Rectal smooth muscle tissue (tissue), 1 donor: ENCODE measurements around the gene STX17.

Source experiments
- H3K27ac ChIP-seq: one replicate; pipeline ENCODE4 v1.7.0; 2013; ENCODE audit warnings: low read depth, low read length, inconsistent platforms
- H3K27me3 ChIP-seq: one replicate; pipeline ENCODE4 v1.7.0; 2013; ENCODE audit warnings: low read length; ENCODE audit not compliant: control insufficient read depth, insufficient read depth
- H3K36me3 ChIP-seq: one replicate; pipeline ENCODE4 v1.7.0; 2013; ENCODE audit warnings: low read length; ENCODE audit not compliant: control insufficient read depth, insufficient read depth
- H3K4me1 ChIP-seq: one replicate; pipeline ENCODE4 v1.7.0; 2013; ENCODE audit warnings: low read length; ENCODE audit not compliant: control insufficient read depth, insufficient read depth
- H3K4me3 ChIP-seq: one replicate; pipeline ENCODE4 v1.7.0; 2013; ENCODE audit warnings: low read length
- H3K9ac ChIP-seq: one replicate; pipeline ENCODE4 v1.7.0; 2013; ENCODE audit warnings: low read length

The STX17 gene

DNA sequence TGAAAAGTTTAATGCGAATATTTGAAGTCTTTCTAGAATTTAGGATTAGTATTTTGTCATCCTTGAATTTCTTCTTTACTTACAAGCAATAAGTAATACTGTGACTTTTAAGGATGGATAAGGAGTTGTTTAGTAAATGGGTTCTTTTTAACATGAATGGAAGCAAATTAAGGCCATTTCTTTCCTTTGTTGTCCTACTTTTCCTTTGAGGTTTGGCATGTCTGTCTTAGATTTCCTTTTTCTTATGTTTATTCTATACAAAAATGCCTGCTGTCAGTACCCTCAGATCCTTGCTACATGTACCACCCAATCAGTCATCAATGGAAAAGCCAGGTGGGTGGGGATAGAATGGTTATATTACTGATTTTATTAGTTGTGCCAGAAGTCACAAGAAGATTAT is 10.2 kb downstream of the STX17 start:
- Histone ChIP-seq H3K36me3 (peaks cover 18% of the 10 kb centered on the region), H3K27me3 (no peaks in the 10 kb centered on the region), H3K4me1 (no peaks in the 10 kb centered on the region), H3K9ac (no peak overlapping the region), H3K27ac (no peak overlapping the region), H3K4me3 (no peak overlapping the region)

DNA sequence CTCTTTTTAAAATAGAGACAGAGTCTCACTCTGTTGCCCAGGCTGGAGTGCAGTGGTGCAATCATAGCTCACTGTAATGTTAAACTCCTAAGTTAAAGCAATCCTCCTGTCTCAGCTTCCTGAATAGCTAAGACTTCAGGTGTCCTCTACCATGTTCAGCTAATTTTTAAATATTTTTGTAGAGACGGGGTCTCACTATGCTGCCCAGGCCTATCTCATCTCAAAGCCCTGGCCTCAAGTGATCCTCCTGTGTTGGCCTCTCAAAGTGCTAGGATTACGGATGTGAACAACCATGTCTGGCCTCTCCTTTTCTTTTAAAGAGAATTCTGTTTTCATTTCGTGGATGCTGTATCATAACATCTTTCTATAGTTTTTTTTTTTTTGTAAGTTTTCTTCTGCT is 11.7 kb downstream of the STX17 start:
- H3K9ac ChIP-seq: no peak overlapping the region
- no peak overlapping the region for H3K27ac ChIP-seq
- no peak overlapping the region for H3K4me3 ChIP-seq
- H3K4me1 ChIP-seq: no peaks in the 10 kb centered on the region
- no peaks in the 10 kb centered on the region for H3K27me3 ChIP-seq
- H3K36me3 ChIP-seq: peaks cover 25% of the 10 kb centered on the region

DNA sequence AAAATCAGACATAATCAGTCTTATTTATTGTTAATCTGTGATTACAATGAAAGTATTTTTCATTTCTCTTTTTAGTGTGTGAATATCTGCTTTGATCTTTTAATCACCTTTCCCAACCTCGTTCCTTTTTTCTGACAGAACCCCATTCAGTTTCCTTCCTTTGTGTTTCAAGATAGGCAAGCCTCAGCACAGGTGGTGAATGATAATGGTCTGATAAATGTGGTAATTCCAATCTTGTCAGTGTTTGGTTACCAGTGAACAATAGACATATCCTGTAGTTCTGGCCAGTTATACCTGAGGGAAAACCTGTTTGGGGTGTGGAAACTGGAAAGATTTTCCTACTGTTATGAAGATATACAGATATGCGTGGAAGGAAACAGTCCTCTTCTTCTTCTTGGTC is 13.5 kb downstream of the STX17 start:
- H3K4me1 ChIP-seq: no peaks in the 10 kb centered on the region
- H3K4me3 ChIP-seq: no peak overlapping the region
- peaks cover 28% of the 10 kb centered on the region for H3K36me3 ChIP-seq
- H3K27ac ChIP-seq: no peak overlapping the region
- H3K9ac ChIP-seq: no peak overlapping the region
- no peaks in the 10 kb centered on the region for H3K27me3 ChIP-seq

DNA sequence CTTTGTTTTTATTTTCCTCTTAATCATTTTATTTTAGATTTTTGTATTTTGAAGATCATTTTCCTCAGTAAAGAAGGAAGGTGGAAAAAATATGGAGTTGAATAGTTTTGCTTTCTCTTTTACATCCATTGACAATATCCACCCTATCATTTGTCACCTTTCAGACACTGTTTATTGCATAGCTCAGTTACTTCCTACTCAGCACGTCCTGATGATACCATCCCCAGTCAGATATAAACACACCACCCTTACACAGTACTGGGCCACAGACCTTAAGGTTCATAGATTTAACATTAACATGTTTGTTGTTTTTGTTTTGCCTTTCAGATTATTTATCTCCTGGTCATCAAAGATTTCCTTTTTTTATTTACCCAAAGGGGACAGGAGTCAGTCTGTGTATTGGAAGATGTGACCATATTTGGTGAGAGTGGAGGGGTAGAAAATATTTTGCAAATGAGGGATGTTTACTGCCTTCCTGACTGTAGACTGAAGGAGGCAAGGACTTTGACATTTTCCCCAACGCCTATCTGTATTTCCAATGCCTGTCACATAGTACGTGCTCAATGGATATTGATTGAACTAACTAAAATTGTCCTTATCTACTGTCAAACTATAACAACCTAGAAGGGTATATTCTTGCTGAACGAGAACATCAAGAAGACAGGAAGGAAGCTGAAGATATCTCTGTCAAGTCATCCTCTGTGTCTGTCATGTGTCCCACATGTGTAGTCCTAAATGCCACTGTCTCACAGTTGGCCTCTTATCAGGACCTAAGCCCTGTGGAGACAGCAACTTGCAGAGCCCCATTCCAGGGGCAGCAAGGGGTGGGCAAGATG is 15.6 kb downstream of the STX17 start:
- Histone ChIP-seq H3K4me3 (no peak overlapping the region), H3K27me3 (no peaks in the 10 kb centered on the region), H3K27ac (no peak overlapping the region), H3K9ac (no peak overlapping the region), H3K36me3 (peaks cover 20% of the 10 kb centered on the region), H3K4me1 (no peaks in the 10 kb centered on the region)

DNA sequence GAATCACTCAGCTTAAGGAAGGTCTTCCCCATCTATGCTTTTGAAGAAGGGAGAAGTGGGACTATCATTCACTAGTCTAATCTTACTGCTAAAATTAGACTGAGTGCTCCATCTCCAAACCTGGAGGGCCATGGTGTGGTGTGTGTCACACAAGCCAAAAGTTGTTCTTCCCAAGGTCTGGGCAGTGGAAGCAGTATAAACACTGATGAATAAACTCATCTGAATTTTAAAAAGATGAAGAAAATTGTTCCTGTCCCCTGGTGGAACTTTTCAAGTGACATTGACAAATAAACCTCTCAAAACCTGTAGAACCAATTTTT is 16.2 kb downstream of the STX17 start:
- Histone ChIP-seq H3K36me3 (peaks cover 20% of the 10 kb centered on the region), H3K4me1 (no peaks in the 10 kb centered on the region), H3K4me3 (no peak overlapping the region), H3K9ac (no peak overlapping the region), H3K27me3 (no peaks in the 10 kb centered on the region), H3K27ac (no peak overlapping the region)

DNA sequence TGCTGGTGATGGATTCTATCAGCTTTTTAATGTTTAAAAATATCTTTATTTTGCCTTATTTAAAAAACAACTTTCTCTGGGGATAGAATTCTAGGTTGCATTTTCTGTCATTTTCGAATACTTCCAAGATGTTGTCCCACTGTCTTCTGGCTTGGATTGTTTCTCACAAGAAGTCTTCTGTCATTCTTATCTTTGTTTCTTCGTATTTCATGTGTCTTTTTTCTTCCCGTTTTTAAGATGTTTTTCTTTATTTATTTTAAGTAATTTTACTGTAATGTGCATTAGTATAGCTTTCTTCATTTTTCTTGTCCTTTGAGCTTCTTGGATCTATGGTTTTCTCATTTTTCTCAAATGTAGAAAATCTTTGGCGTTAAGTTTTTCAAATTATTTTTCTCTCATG is 19.1 kb downstream of the STX17 start:
- peaks cover 10% of the 10 kb centered on the region for H3K36me3 ChIP-seq
- no peaks in the 10 kb centered on the region for H3K4me1 ChIP-seq
- H3K4me3 ChIP-seq: no peak overlapping the region
- H3K27me3 ChIP-seq: no peaks in the 10 kb centered on the region
- no peak overlapping the region for H3K9ac ChIP-seq
- no peak overlapping the region for H3K27ac ChIP-seq

DNA sequence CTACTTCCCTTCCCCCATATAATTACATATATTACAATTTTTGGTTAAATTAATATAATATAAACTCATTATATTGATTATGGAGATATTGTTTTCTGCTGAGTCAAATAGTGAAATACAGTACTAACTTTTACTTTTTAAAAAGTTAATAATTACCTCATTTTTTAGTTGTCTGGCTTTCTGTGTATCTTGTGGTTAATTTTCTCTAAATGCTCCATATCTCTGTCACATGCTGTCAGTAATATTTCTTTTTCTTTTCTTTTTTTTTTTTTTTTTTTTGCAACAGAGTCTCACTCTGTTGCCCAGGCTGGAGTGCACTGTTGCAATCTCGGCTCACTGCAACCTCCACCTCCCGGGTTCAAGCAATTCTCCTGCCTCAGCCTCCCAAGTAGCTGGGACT is 23.2 kb downstream of the STX17 start:
- Histone ChIP-seq H3K4me3 (no peak overlapping the region), H3K36me3 (no peaks in the 10 kb centered on the region), H3K9ac (no peak overlapping the region), H3K27me3 (no peaks in the 10 kb centered on the region), H3K27ac (no peak overlapping the region), H3K4me1 (no peaks in the 10 kb centered on the region)

DNA sequence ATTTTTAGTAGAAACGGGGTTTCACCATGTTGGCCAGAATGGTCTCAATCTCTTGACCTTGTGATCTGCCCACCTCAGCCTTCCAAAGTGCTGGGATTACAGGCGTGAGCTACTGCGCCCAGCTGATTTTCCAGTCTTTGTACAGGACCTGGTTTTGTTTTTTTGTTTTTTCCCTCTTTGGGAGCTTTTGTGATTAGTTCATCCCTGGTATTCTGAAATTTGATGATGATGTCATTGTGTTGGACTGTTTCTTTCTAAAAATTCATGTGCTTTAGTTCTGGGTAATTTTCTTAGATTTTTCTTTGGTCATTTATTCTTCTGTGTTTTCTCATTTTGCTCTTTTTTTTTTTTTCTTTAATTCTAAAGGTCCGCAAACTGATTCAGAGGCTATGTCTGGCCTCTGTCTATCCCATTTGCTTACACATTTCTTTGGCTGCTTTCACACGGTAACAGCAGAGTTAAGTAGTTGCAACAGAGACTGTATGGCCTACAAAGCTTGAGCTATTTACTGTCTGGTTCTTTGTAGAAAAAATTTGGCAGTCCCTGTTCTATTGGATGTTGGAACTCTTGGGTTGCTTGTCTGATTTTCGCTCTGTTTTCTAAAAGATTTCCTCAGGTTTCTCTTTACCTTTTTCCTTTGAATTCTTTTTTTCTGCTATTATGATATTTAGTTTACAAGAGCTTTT is 24.8 kb downstream of the STX17 start:
- Histone ChIP-seq H3K4me3 (no peak overlapping the region), H3K4me1 (no peaks in the 10 kb centered on the region), H3K9ac (no peak overlapping the region), H3K36me3 (no peaks in the 10 kb centered on the region), H3K27me3 (no peaks in the 10 kb centered on the region), H3K27ac (no peak overlapping the region)

DNA sequence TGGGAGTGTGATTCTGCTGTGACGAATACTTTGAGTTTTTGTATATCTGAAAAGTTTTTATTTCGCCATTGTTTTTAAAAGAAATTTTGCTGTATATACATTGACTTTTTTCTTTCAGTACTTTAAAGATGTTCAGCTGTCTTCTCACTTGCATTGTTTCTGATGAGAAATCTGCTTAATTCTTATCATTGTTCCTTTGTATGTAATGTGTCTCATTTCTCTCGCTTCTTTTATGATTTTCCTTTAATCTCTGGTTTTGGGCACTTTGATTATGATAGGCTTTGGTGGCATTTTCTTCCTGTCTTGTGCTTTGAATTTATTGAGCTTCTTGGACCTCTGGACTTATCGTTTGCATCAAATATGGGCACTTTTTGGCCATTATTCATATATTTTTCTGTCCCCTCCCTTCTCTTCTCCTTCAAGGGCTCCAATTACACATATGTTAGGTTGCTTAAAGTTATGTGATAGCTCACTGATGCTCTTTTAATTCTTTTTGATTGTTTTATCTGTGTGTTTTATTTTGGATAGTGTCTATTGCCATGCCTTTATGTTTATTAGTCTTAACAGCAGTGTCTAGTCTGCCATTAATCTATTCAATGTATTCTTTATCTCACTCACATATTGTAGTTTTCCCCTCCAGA is 30.6 kb downstream of the STX17 start:
- H3K4me3 ChIP-seq: no peak overlapping the region
- H3K27ac ChIP-seq: no peak overlapping the region
- no peaks in the 10 kb centered on the region for H3K27me3 ChIP-seq
- no peaks in the 10 kb centered on the region for H3K4me1 ChIP-seq
- no peaks in the 10 kb centered on the region for H3K36me3 ChIP-seq
- no peak overlapping the region for H3K9ac ChIP-seq

DNA sequence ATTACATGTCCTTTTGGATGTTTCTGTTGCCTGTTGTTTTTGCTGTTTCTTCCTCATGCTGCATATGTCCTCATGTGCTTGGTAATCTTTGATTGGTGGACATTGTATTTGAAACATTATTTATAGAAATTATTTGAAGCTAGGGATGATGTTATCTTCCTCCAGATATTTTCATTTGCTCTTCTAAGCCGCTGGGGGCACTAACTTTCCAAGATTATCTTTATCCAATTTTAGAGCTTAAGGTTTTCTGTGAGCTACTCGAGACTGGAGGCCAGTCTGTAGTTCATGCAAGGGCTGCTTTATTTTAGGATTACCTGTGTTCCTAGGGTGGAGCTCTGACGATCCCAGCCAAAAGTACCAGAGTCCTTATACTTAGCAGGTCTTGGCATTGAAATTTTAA is 40.9 kb downstream of the STX17 start:
- H3K27ac ChIP-seq: no peak overlapping the region
- no peaks in the 10 kb centered on the region for H3K36me3 ChIP-seq
- no peak overlapping the region for H3K4me3 ChIP-seq
- no peaks in the 10 kb centered on the region for H3K4me1 ChIP-seq
- H3K27me3 ChIP-seq: no peaks in the 10 kb centered on the region
- H3K9ac ChIP-seq: no peak overlapping the region

DNA sequence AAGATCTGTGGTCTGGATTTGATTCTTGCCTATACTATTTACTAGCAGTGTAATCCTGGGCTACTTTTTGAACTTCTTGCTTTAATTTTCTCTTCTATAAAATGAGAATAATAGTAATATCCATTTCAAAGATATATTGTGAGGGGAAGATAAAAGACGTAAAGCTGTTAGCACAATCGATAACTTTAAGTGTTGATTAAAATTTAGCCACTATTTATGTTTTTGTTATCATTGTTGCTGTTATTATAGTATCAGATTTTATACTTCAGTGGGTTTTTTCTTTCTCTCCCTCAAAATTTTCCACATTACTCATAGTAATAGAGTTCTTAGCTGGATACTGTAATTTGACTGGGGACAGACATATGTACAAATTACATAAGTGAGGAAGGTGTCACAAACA is 42.0 kb downstream of the STX17 start:
- Histone ChIP-seq H3K4me3 (no peak overlapping the region), H3K27ac (no peak overlapping the region), H3K36me3 (no peaks in the 10 kb centered on the region), H3K27me3 (no peaks in the 10 kb centered on the region), H3K4me1 (no peaks in the 10 kb centered on the region), H3K9ac (no peak overlapping the region)

DNA sequence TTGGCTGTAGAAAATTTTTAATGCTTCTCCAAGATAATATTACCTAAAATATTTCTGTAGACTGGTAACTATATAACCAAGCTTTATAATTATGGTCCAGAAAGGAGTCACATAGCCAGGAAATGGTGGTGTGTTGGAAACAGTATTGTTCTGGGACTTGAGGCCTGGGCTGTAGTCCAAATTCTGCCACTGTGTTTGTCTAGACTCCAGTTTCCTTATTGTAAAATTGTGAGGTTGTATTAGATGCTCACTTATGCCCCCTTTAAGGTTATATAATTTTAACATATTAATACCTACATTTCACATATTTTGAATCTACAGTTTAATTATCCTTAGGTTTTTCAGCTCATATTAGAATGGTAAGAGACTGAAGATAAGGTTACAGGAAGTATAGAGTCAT is 42.4 kb downstream of the STX17 start:
- Histone ChIP-seq H3K27me3 (no peaks in the 10 kb centered on the region), H3K36me3 (no peaks in the 10 kb centered on the region), H3K4me3 (no peak overlapping the region), H3K27ac (no peak overlapping the region), H3K4me1 (no peaks in the 10 kb centered on the region), H3K9ac (no peak overlapping the region)
